ENCODE data around the gene ZDHHC24.
"Not testable (repeated sequence)": the region's sequence is repeated elsewhere in the genome, so short reads cannot be mapped to it uniquely, and the experiment has no call there.

The ZDHHC24 gene

GRCh38 chr11:66564984-66565383 is 19.1 kb upstream of the ZDHHC24 start:
- DNase-seq: no peak

DNA sequence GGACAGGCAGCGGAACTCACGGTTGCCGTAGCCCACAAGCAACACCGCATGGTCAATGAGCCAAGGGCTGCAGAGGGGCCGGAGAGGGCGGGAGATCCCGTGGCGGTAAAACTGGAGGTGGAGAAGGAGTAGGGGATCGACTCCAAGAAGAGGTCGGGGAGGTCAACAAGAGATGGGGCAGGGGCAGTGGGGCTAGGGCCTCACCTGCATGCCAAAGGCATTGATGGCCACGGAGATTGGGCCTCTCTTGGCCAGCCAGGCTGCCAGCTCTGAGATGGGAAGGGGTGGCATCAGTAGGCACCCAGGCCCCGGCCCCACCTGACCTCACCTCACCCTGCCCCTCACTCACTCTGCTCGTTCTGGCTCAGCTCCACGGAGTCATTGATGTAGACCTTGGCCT is 18.7 kb upstream of the ZDHHC24 start:
- DNase-seq: no peak

DNA sequence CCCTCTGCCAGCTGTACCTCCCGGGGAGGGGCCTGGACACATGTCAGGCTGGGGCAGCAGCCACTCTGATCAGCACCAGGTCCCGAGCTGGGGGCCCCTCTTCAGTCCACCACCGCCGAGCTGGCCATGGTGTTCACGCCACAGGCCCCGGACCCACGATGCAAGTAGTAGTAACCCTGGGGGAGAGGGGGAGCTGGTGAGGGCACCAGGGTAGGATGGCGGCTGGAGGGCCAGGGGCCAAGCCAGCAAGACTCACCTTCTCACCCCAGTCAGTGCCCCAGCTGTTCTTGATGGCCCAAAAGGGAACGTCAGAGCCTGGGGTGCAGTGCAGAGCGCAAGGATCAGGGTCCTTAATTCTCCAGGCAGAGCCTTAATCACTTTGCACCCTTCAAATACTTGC is 18.0 kb upstream of the ZDHHC24 start:
- no peak for DNase-seq

GRCh38 chr11:66562907-66563583 is 17.2 kb upstream of the ZDHHC24 start:
- no peak for DNase-seq

- no peak for DNase-seq
Observed at GRCh38 chr11:66562275-66562674, 16.4 kb upstream of the ZDHHC24 start.

GRCh38 chr11:66561975-66562248 is 16.1 kb upstream of the ZDHHC24 start:
- no peak for DNase-seq

- DNase-seq: no peak
Observed at GRCh38 chr11:66561178-66561974, 15.5 kb upstream of the ZDHHC24 start.

- DNase-seq: no peak
Observed at GRCh38 chr11:66559866-66560676, 14.2 kb upstream of the ZDHHC24 start.

GRCh38 chr11:66559142-66559865 is 13.5 kb upstream of the ZDHHC24 start:
- DNase-seq: peak; percentile 41

DNA sequence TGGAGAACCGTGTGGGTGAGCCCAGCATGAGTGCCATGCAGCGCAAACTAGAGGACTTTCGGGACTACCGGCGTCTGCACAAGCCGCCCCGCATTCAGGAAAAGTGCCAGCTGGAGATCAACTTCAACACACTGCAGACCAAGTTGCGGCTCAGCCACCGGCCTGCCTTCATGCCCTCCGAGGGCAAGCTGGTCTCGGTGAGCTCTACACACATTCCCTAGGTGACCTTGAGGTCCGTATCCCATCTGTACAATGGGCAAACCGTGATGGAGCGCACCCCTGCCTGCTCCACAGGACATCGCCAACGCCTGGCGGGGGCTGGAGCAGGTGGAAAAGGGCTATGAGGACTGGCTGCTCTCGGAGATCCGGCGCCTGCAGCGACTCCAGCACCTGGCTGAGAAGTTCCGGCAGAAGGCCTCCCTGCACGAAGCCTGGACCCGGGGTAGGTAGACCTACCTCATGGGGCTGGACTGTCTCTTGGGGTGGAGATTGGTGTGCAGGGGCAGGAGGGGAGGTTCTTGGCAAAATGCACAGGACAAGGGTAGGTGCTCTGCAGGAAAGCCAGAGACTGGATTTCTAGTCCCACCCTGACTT is 12.0 kb upstream of the ZDHHC24 start:
- DNase-seq: no peak

GRCh38 chr11:66556086-66556485 is 10.2 kb upstream of the ZDHHC24 start:
- DNase-seq: no peak

DNA sequence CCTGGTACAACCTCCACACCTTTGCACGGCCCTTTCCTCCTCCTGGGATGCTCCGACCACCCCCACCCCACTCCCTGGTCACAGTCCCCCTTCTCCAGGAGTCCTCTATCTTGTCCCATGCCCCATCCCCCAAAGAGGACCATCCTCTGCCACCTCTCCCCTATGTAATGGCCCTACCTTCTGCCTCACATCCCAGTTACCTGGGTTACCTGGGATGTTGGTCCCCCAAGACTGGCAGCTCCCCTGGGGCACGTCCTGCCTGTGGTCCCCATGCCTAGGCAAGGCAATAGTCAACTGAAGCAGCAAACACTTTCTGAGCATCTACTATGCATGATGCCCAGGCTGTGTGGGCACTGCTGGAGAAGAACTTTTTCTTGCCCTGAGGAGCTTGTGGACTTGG is 9.6 kb upstream of the ZDHHC24 start:
- DNase-seq: no peak

GRCh38 chr11:66554602-66555001 is 8.8 kb upstream of the ZDHHC24 start:
- DNase-seq: no peak

GRCh38 chr11:66550887-66551286 is 5.0 kb upstream of the ZDHHC24 start:
- DNase-seq: no peak

DNA sequence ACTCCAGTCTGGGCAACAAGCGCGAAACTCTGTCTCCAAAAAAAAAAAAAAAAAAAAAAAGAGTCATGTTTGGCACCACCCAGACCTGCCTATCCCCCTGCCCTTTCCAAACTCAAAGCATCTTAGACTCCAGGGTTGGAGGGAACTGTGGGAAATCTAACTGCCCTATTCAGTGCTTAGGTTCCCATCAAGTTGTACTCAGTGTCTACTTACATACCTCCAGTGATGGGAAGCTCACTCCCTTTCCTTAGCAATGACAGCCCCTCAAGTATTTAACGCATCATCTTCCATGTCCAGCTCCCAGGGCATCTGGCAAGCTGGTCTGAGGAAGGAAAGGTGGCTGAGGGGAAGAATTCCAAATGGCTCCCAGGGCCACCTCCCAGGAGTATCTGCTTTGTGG is 3.8 kb upstream of the ZDHHC24 start:
- DNase-seq: no peak

- DNase-seq: no peak
Observed at GRCh38 chr11:66548774-66549630, 3.2 kb upstream of the ZDHHC24 start.

- DNase-seq: no peak
Observed at GRCh38 chr11:66548041-66548440, 2.2 kb upstream of the ZDHHC24 start.

DNA sequence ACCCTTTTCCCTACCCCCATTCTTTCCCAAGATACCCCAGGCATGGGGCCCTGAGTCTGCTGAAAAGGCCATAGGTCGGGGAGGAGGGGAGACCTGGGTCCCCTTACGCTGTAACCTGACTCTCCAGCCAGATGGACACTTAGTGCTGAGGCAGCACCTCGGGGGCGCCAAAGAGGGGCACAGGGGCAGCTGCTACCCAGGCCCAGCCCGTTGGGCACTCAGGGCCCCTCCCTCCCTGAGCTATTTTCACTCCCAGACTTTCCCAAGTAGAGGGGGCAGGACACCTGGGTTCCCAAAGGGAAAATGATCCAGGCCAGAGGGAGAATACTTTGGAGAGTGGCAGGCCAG is 1.8 kb upstream of the ZDHHC24 start:
- no peak for DNase-seq

- DNase-seq: no peak
Observed at GRCh38 chr11:66546966-66547661, 1.3 kb upstream of the ZDHHC24 start.

GRCh38 chr11:66546368-66546965 is 619 bp upstream of the ZDHHC24 start, which contains the start of gene ACTN3:
TSS of gene ACTN3 (plus strand) at chr11:66546903. CDS start at chr11:66546938, 35 bp downstream.
- DNase-seq: no peak

DNA sequence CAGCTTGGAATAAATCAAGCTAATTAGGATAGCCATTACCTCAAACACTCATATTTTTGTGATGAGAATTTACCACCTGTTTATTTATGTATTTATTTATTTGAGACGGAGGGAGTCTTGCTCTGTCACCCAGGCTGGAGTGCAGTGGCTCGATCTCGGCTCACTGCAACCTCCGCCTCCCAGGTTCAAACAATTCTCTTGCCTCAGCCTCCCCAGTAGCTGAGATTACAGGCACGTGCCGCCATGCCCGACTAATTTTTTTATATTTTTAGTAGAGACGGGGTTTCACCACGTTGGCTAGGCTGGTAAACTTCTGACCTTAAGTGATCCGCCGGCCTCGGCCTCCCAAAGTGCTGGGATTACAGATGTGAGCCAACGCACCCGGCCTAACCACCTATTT is 896 bp downstream of the ZDHHC24 start:
- DNase-seq: not testable (repeated sequence)
